ENCODE results near the gene MEOX2. TPM values are rescaled to one million over a fixed set of nuclear protein-coding genes. Genes with fewer than 3 reads are reported as not detected.

MEOX2 gene
- total RNA-seq, 1 donor: 13.0 TPM

- DNase-seq (ENCODE audit: low read depth): no peak
- no peak for TF ChIP-seq CTCF (IDR thresholded peaks at IDR 0.05; ENCODE audit: insufficient read depth, low read length)
These were observed 92.0 kb downstream of the MEOX2 start for GRCh38 chr7:15594461-15594860.

GRCh38 chr7:15593382-15593781 lies 93.1 kb downstream of the MEOX2 start:
- no peak overlapping the region for H3K4me3 ChIP-seq (ENCODE audit: low read depth, low read length)
- no peak for DNase-seq (ENCODE audit: low read depth)
- TF ChIP-seq CTCF (IDR thresholded peaks at IDR 0.05; ENCODE audit: insufficient read depth, low read length): no peak

More at GRCh38 chr7:15594461-15594860, 92.0 kb downstream of the MEOX2 start:
- no peak overlapping the region for H3K4me3 ChIP-seq (ENCODE audit: low read depth, low read length)

- H3K4me3 ChIP-seq (ENCODE audit: low read depth, low read length): no peak overlapping the region
- no peak for DNase-seq (ENCODE audit: low read depth)
- no peak for TF ChIP-seq CTCF (IDR thresholded peaks at IDR 0.05; ENCODE audit: insufficient read depth, low read length)
These were observed 100.2 kb downstream of the MEOX2 start for GRCh38 chr7:15586266-15586665.

- no peak overlapping the region for H3K4me3 ChIP-seq (ENCODE audit: low read depth, low read length)
- DNase-seq (ENCODE audit: low read depth): no peak
- no peak for TF ChIP-seq CTCF (IDR thresholded peaks at IDR 0.05; ENCODE audit: insufficient read depth, low read length)
These were observed 101.9 kb downstream of the MEOX2 start for GRCh38 chr7:15584575-15584974.

GRCh38 chr7:15582773-15583172 lies 103.7 kb downstream of the MEOX2 start:
- H3K4me3 ChIP-seq (ENCODE audit: low read depth, low read length): no peak overlapping the region
- DNase-seq (ENCODE audit: low read depth): no peak
- no peak for TF ChIP-seq CTCF (IDR thresholded peaks at IDR 0.05; ENCODE audit: insufficient read depth, low read length)

- H3K4me3 ChIP-seq (ENCODE audit: low read depth, low read length): no peak overlapping the region
These were observed 105.0 kb downstream of the MEOX2 start for GRCh38 chr7:15581352-15581951.

More at GRCh38 chr7:15581352-15581951, 105.0 kb downstream of the MEOX2 start:
- DNase-seq (ENCODE audit: low read depth): no peak
- TF ChIP-seq CTCF (IDR thresholded peaks at IDR 0.05; ENCODE audit: insufficient read depth, low read length): no peak

Measured in fibroblast of the aortic adventitia (primary cell).